ENCODE results near the gene IBA57.

Gene IBA57

DNA sequence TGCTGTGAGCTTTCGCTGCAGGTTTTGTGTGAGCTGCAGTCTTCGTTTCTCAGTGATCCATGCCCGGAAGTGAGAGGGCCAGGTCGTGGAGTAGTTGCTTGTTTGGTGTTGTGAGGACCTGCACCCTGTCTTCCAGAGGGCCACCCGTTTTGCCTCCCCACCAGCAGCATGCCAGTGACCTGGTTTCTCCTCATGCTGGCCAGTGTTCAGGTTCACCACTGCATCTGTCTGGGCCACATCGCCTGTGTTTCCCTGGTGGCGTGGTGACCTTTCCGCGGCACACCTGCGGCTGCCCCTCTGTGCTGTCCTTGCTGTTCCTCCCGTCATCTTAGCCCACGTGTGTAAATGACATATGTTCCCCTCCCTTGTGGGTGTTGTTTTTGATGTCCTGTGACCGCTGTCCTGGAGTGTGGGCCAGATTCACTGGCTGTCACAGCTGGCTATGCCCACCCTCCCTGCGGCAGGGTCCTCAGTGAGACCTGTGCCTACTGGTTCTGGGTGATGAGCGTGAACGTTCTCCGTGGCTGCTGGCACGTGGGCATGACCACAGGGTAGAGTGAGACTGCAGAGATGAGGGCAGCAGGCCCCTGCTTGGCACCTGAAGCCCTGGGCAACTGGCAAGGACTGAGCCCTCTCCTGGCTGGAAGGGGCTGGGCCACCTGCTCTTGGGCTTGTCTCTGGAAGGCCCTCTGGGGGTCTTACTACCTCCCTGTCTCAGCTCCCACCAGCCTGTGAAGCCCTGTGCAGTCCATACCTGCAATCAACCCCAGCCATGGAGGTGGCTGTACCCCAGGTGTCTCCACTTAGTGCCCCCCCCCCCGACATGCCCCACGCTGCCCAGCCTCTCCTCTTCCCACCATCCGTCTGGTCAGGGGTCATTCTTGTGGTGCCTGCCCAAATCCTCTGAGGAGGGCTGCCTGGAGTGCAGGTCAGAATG, 7.3 kb downstream of the IBA57 start:
- no peak for TF ChIP-seq ARNTL (CRISPR knock-in tag; IDR thresholded peaks at IDR 0.05; ENCODE audit: borderline replicate concordance, low read depth)
- no peak for TF ChIP-seq TOX (CRISPR knock-in tag; IDR thresholded peaks at IDR 0.05; ENCODE audit: borderline replicate concordance)
- no peak for TF ChIP-seq ZNF8 (CRISPR knock-in tag; IDR thresholded peaks at IDR 0.05)
- TF ChIP-seq ESRRG (CRISPR knock-in tag; IDR thresholded peaks at IDR 0.05): no peak
- no peak for TF ChIP-seq PATZ1 (CRISPR knock-in tag; IDR thresholded peaks at IDR 0.05; ENCODE audit: borderline replicate concordance)
- TF ChIP-seq, protein P1, sequence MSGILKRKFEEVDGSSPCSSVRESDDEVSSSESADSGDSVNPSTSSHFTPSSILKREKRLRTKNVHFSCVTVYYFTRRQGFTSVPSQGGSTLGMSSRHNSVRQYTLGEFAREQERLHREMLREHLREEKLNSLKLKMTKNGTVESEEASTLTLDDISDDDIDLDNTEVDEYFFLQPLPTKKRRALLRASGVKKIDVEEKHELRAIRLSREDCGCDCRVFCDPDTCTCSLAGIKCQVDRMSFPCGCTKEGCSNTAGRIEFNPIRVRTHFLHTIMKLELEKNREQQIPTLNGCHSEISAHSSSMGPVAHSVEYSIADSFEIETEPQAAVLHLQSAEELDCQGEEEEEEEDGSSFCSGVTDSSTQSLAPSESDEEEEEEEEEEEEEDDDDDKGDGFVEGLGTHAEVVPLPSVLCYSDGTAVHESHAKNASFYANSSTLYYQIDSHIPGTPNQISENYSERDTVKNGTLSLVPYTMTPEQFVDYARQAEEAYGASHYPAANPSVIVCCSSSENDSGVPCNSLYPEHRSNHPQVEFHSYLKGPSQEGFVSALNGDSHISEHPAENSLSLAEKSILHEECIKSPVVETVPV (CRISPR knock-in tag; IDR thresholded peaks at IDR 0.05): no peak
- TF ChIP-seq TCF4 (CRISPR knock-in tag; IDR thresholded peaks at IDR 0.05; ENCODE audit: borderline replicate concordance): no peak
- TF ChIP-seq ZFP3 (CRISPR knock-in tag; IDR thresholded peaks at IDR 0.05): no peak
- ATAC-seq: no peak

GRCh38 chr1:228173528-228174481, 8.2 kb downstream of the IBA57 start:
- peak; percentile 33 for ATAC-seq

GRCh38 chr1:228174482-228175315, 9.1 kb downstream of the IBA57 start:
- peak; percentile 28 for ATAC-seq

More at GRCh38 chr1:228174482-228175315, 9.1 kb downstream of the IBA57 start:
- no peak for TF ChIP-seq RARB (CRISPR knock-in tag; IDR thresholded peaks at IDR 0.05)
- TF ChIP-seq, protein P1 (CRISPR knock-in tag; IDR thresholded peaks at IDR 0.05): no peak
- TF ChIP-seq ZNF8 (CRISPR knock-in tag; IDR thresholded peaks at IDR 0.05): no peak
- TF ChIP-seq, protein P2, sequence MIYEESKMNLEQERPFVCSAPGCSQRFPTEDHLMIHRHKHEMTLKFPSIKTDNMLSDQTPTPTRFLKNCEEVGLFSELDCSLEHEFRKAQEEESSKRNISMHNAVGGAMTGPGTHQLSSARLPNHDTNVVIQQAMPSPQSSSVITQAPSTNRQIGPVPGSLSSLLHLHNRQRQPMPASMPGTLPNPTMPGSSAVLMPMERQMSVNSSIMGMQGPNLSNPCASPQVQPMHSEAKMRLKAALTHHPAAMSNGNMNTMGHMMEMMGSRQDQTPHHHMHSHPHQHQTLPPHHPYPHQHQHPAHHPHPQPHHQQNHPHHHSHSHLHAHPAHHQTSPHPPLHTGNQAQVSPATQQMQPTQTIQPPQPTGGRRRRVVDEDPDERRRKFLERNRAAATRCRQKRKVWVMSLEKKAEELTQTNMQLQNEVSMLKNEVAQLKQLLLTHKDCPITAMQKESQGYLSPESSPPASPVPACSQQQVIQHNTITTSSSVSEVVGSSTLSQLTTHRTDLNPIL (CRISPR knock-in tag; IDR thresholded peaks at IDR 0.05; ENCODE audit: low read depth): no peak
- no peak for TF ChIP-seq ZNF70 (CRISPR knock-in tag; IDR thresholded peaks at IDR 0.05)
- TF ChIP-seq ZFP3 (CRISPR knock-in tag; IDR thresholded peaks at IDR 0.05): no peak
- no peak for TF ChIP-seq ISL1 (CRISPR knock-in tag; IDR thresholded peaks at IDR 0.05)
- TF ChIP-seq ZC3H10 (CRISPR knock-in tag; IDR thresholded peaks at IDR 0.05): no peak
- TF ChIP-seq CSDC2 (CRISPR knock-in tag; IDR thresholded peaks at IDR 0.05): no peak
- TF ChIP-seq PPARA (CRISPR knock-in tag; IDR thresholded peaks at IDR 0.05; ENCODE audit: borderline replicate concordance): no peak
- TF ChIP-seq BACH2 (CRISPR knock-in tag; IDR thresholded peaks at IDR 0.05; ENCODE audit: borderline replicate concordance): no peak
- no peak for TF ChIP-seq PATZ1 (CRISPR knock-in tag; IDR thresholded peaks at IDR 0.05; ENCODE audit: borderline replicate concordance)
- no peak for TF ChIP-seq OSR1 (CRISPR knock-in tag; IDR thresholded peaks at IDR 0.05)
- TF ChIP-seq TCF4 (CRISPR knock-in tag; IDR thresholded peaks at IDR 0.05; ENCODE audit: borderline replicate concordance): no peak
- TF ChIP-seq SNAI2 (CRISPR knock-in tag; IDR thresholded peaks at IDR 0.05): no peak
- TF ChIP-seq ZNF565 (CRISPR knock-in tag; conservative IDR thresholded peaks at IDR 0.05; ENCODE audit: low read depth): no peak
